ENCODE results near the gene TMEM186. TPM values are rescaled to one million over a fixed set of nuclear protein-coding genes. Genes with fewer than 3 reads are reported as not detected.
"Not testable (repeated sequence)": the region's sequence is repeated elsewhere in the genome, so short reads cannot be mapped to it uniquely, and the experiment has no call there.

Gene TMEM186
- total and polyA plus RNA-seq, 2 donors (not counting 1 experiment from before 2014, with no cell fraction given): 6.8 to 8.6 TPM

DNA sequence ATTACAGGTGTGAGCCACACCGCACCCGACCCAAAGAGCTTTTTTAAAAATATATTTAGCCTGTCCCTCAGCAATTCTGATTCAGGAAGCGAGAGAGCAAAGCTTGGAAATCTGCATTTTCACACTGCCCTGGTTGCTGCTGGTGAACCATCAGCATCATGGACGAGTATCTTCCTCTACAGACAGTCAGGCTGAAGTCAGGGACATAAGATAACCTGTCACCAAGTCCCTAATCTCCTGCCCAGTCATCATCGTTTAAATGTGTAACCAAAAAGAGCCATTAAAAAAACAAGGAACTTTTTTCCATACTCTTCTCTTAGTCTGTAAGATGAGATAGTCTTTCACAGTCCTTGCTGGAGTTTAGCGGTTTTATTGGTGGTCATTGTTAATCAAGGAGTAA is 6.9 kb upstream of the TMEM186 start:
- H3K27ac ChIP-seq (ENCODE audit: insufficient read depth, low read length): no peak overlapping the region
- peaks cover 19% of the 10 kb centered on the region for H3K36me3 ChIP-seq (ENCODE audit: control insufficient read depth, insufficient read depth, low read length)
- no peak for DNase-seq (ENCODE audit: low read depth in 2 of 2)
- no peaks in the 10 kb centered on the region for H3K27me3 ChIP-seq (ENCODE audit: control insufficient read depth, insufficient read depth, low read length)
- H3K79me2 ChIP-seq (ENCODE audit: control insufficient read depth, insufficient read depth, low read length): peaks cover 44% of the 10 kb centered on the region
- no peak for TF ChIP-seq EZH2 (IDR thresholded peaks at IDR 0.05; ENCODE audit: low read length, missing control alignments)
- TF ChIP-seq, protein P1, sequence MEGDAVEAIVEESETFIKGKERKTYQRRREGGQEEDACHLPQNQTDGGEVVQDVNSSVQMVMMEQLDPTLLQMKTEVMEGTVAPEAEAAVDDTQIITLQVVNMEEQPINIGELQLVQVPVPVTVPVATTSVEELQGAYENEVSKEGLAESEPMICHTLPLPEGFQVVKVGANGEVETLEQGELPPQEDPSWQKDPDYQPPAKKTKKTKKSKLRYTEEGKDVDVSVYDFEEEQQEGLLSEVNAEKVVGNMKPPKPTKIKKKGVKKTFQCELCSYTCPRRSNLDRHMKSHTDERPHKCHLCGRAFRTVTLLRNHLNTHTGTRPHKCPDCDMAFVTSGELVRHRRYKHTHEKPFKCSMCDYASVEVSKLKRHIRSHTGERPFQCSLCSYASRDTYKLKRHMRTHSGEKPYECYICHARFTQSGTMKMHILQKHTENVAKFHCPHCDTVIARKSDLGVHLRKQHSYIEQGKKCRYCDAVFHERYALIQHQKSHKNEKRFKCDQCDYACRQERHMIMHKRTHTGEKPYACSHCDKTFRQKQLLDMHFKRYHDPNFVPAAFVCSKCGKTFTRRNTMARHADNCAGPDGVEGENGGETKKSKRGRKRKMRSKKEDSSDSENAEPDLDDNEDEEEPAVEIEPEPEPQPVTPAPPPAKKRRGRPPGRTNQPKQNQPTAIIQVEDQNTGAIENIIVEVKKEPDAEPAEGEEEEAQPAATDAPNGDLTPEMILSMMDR (conservative IDR thresholded peaks at IDR 0.05 in 1 of 2, IDR thresholded peaks at IDR 0.05 in 1 of 2; ENCODE audit: low read depth in 1 of 2, low read length in 2 of 2): no peak
- no peak overlapping the region for H3K4me3 ChIP-seq (replicated peaks in 1 of 4; ENCODE audit: control extremely low read depth in 1 of 4, insufficient read depth in 1 of 4, low read depth in 3 of 4, low read length in 4 of 4)
- no peak overlapping the region for H3K4me2 ChIP-seq (ENCODE audit: extremely low read depth, insufficient read depth, low read length)
- H3K4me1 ChIP-seq (ENCODE audit: control insufficient read depth, extremely low read depth, insufficient read depth, low read length): peaks cover 2% of the 10 kb centered on the region
- H3K9ac ChIP-seq (ENCODE audit: insufficient read depth, low read length): no peak overlapping the region
- H4K20me1 ChIP-seq (ENCODE audit: control insufficient read depth, extremely low read depth, insufficient read depth, low read length): no peaks in the 10 kb centered on the region
- no peaks in the 10 kb centered on the region for H3K9me3 ChIP-seq (ENCODE audit: control insufficient read depth, insufficient read depth, low read depth, low read length)
- H2AFZ ChIP-seq (ENCODE audit: low read length): no peak overlapping the region

DNA sequence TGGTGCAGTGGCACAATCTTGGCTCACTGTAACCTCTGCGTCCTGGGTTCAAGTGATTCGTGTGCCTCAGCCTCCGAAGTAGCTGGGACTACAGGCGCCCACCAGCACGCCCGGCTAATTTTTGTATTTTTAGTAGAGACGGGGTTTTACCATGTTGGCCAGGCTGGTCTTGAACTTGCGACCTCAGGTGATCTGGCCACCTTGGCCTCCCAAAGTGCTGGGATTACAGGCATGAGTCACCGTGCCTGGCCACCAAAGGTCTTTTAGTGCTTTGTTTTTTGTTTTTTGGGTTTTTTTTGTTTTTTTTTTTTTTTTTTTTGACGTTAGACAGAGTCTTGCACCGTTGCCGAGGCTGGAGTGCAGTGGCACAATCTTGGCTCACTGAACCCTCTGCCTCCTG is 6.3 kb upstream of the TMEM186 start:
- not testable (repeated sequence) for H3K4me1 ChIP-seq (ENCODE audit: control insufficient read depth, extremely low read depth, insufficient read depth, low read length); DNase-seq (ENCODE audit: low read depth in 2 of 2); H3K4me3 ChIP-seq (replicated peaks in 1 of 4; ENCODE audit: control extremely low read depth in 1 of 4, insufficient read depth in 1 of 4, low read depth in 3 of 4, low read length in 4 of 4); H3K9ac ChIP-seq (ENCODE audit: insufficient read depth, low read length); H3K4me2 ChIP-seq (ENCODE audit: extremely low read depth, insufficient read depth, low read length); H3K27me3 ChIP-seq (ENCODE audit: control insufficient read depth, insufficient read depth, low read length); H2AFZ ChIP-seq (ENCODE audit: low read length); H3K9me3 ChIP-seq (ENCODE audit: control insufficient read depth, insufficient read depth, low read depth, low read length); H3K27ac ChIP-seq (ENCODE audit: insufficient read depth, low read length); H4K20me1 ChIP-seq (ENCODE audit: control insufficient read depth, extremely low read depth, insufficient read depth, low read length)
- peaks cover 19% of the 10 kb centered on the region for H3K36me3 ChIP-seq (ENCODE audit: control insufficient read depth, insufficient read depth, low read length)
- peaks cover 50% of the 10 kb centered on the region for H3K79me2 ChIP-seq (ENCODE audit: control insufficient read depth, insufficient read depth, low read length)

DNA sequence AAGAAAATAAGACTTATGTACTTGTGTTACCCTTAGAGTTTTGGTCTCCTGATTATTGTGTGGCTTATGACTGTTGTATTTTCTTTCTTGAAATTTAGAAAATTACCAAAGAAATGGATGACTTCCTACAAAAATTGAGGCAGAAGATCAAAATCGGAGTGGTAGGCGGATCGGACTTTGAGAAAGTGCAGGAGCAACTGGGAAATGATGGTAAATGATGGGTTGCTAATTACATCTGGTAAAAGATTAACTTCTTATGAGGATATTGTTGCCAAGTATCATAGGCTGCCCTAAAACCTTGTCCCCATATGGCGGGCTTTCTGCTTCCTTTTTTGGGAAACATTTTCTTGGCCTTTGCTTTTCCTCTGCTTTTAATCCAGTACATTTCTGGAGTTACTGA is 4.3 kb upstream of the TMEM186 start:
- DNase-seq (ENCODE audit: low read depth in 2 of 2): no peak
- Histone ChIP-seq H3K27ac (ENCODE audit: insufficient read depth, low read length) (no peak overlapping the region), H4K20me1 (ENCODE audit: control insufficient read depth, extremely low read depth, insufficient read depth, low read length) (no peaks in the 10 kb centered on the region), H3K27me3 (ENCODE audit: control insufficient read depth, insufficient read depth, low read length) (no peaks in the 10 kb centered on the region), H3K4me2 (ENCODE audit: extremely low read depth, insufficient read depth, low read length) (no peak overlapping the region), H2AFZ (ENCODE audit: low read length) (no peak overlapping the region), H3K9me3 (ENCODE audit: control insufficient read depth, insufficient read depth, low read depth, low read length) (no peaks in the 10 kb centered on the region), H3K4me3 (replicated peaks in 1 of 4; ENCODE audit: control extremely low read depth in 1 of 4, insufficient read depth in 1 of 4, low read depth in 3 of 4, low read length in 4 of 4) (no peak overlapping the region), H3K9ac (ENCODE audit: insufficient read depth, low read length) (no peak overlapping the region), H3K79me2 (ENCODE audit: control insufficient read depth, insufficient read depth, low read length) (peaks cover 65% of the 10 kb centered on the region), H3K4me1 (ENCODE audit: control insufficient read depth, extremely low read depth, insufficient read depth, low read length) (peaks cover 2% of the 10 kb centered on the region), H3K36me3 (ENCODE audit: control insufficient read depth, insufficient read depth, low read length) (peaks cover 16% of the 10 kb centered on the region)
- TF ChIP-seq, protein P1 (conservative IDR thresholded peaks at IDR 0.05 in 1 of 2, IDR thresholded peaks at IDR 0.05 in 1 of 2; ENCODE audit: low read depth in 1 of 2, low read length in 2 of 2): no peak
- TF ChIP-seq EZH2 (IDR thresholded peaks at IDR 0.05; ENCODE audit: low read length, missing control alignments): no peak
